Neural progenitor cell (in vitro differentiated cells): ENCODE results near the gene PDLIM1. TPM values are rescaled to one million over a fixed set of nuclear protein-coding genes. Genes with fewer than 3 reads are reported as not detected.

Experiments used
- DNase-seq: peaks from one replicate; pipeline ENCODE4 v3.0.0-alpha.2; 2016; ENCODE audit warnings: low spot score
- H2AFZ ChIP-seq: fragments of 200-600 bp; sonication (generic); replicated peaks from 2 replicates; pipeline ENCODE4 v1.6.1; 2016; ENCODE audit warnings: antibody characterized with exemption
- H3F3A ChIP-seq: fragments of 200-600 bp; sonication (generic); 2 replicates; pipeline ENCODE4 v1.6.1; 2016; ENCODE audit warnings: antibody characterized with exemption, low read depth
- H3K27ac ChIP-seq: fragments of 200-600 bp; sonication (generic); 2 replicates; pipeline ENCODE4 v1.5.1; 2016; ENCODE audit warnings: mild to moderate bottlenecking
- H3K27me3 ChIP-seq: fragments of 200-600 bp; sonication (generic); 2 replicates; pipeline ENCODE4 v1.6.1; 2016; ENCODE audit warnings: mild to moderate bottlenecking, moderate library complexity
- H3K36me3 ChIP-seq: fragments of 200-600 bp; sonication (generic); 2 replicates; pipeline ENCODE4 v1.5.1; 2016
- H3K4me1 ChIP-seq: fragments of 200-600 bp; sonication (generic); 2 replicates; pipeline ENCODE4 v1.6.1; 2016; ENCODE audit warnings: mixed run types
- H3K4me2 ChIP-seq: fragments of 200-600 bp; sonication (generic); 2 replicates; pipeline ENCODE4 v1.6.1; 2016
- H3K4me3 ChIP-seq: fragments of 200-600 bp; sonication (generic); 2 replicates; pipeline ENCODE4 v1.5.1; 2016
- H3K79me2 ChIP-seq: fragments of 200-600 bp; sonication (generic); 2 replicates; pipeline ENCODE4 v1.6.1; 2016; ENCODE audit warnings: low read depth
- H3K9ac ChIP-seq: fragments of 200-600 bp; sonication (generic); 2 replicates; pipeline ENCODE4 v1.6.1; 2016
- H3K9me3 ChIP-seq: fragments of 200-600 bp; sonication (generic); 2 replicates; pipeline ENCODE4 v1.5.1; 2016; ENCODE audit warnings: low read depth
- H4K20me1 ChIP-seq: fragments of 200-600 bp; sonication (generic); 2 replicates; pipeline ENCODE4 v1.6.1; 2016; ENCODE audit warnings: low read depth
- H3K27ac Mint-ChIP-seq: 3 replicates; pipeline ENCODE4 v1.8.0; 2021; ENCODE audit warnings: mixed read lengths
- H3K27me3 Mint-ChIP-seq: 2 replicates; pipeline ENCODE4 v1.8.0; 2022; ENCODE audit warnings: low read depth, mild to moderate bottlenecking, inconsistent platforms, moderate library complexity, mixed read lengths; ENCODE audit not compliant: insufficient read depth
- H3K36me3 Mint-ChIP-seq: 3 replicates; pipeline ENCODE4 v1.8.0; 2021; ENCODE audit warnings: mixed read lengths
- H3K4me1 Mint-ChIP-seq: 3 replicates; pipeline ENCODE4 v1.8.0; 2021; ENCODE audit warnings: mixed read lengths
- H3K4me3 Mint-ChIP-seq: 3 replicates; pipeline ENCODE4 v1.8.0; 2021; ENCODE audit warnings: mild to moderate bottlenecking, moderate library complexity, mixed read lengths
- H3K9me3 Mint-ChIP-seq: 3 replicates; pipeline ENCODE4 v1.8.0; 2020; ENCODE audit warnings: mixed read lengths
- CTCF ChIP-seq: fragments of 200-600 bp; sonication (generic); IDR thresholded peaks from 2 replicates; pipeline ENCODE4 v1.5.1; 2017; ENCODE audit warnings: antibody characterized with exemption, mild to moderate bottlenecking
- EZH2 ChIP-seq: fragments of 200-600 bp; sonication (generic); IDR thresholded peaks from 2 replicates; pipeline ENCODE4 v1.6.1; 2017; ENCODE audit warnings: antibody characterized with exemption, mild to moderate bottlenecking, moderate library complexity
- EZH2phosphoT487 ChIP-seq: fragments of 200-600 bp; sonication (generic); IDR thresholded peaks from 2 replicates; pipeline ENCODE4 v1.6.1; 2017; ENCODE audit warnings: antibody characterized with exemption
- total RNA-seq: library from RNA; depleted of rRNA; stranded (reverse); fragments of >200 nt; gene quantifications from 2 replicates; pipeline ENCODE4 v1.2.3, GENCODE V29; 2015; ENCODE audit warnings: low replicate concordance

PDLIM1 gene
- total RNA-seq, 1 donor from 2014 or later = 4.6 TPM

- H3K27me3 Mint-ChIP-seq = no peaks in the 10 kb centered on the region
- Histone ChIP-seq H3K9me3 (no peaks in the 10 kb centered on the region), H3K4me1 (peaks cover 6% of the 10 kb centered on the region), H2AFZ (no peak overlapping the region), H3K79me2 (no peaks in the 10 kb centered on the region), H3K4me2 (no peak overlapping the region), H3K9ac (no peak overlapping the region), H3K27ac (no peak overlapping the region), H3K27me3 (no peaks in the 10 kb centered on the region), H3K4me3 (no peak overlapping the region), H3K36me3 (no peaks in the 10 kb centered on the region), H3F3A (no peaks in the 10 kb centered on the region), H4K20me1 (no peaks in the 10 kb centered on the region)
- H3K9me3 Mint-ChIP-seq = no peaks in the 10 kb centered on the region
- no peaks in the 10 kb centered on the region for H3K36me3 Mint-ChIP-seq
- H3K27ac Mint-ChIP-seq = no peak overlapping the region
- TF ChIP-seq EZH2 (no peak), CTCF (no peak), EZH2phosphoT487 (no peak)
- DNase-seq = no peak
- peaks cover 12% of the 10 kb centered on the region for H3K4me1 Mint-ChIP-seq
- no peak overlapping the region for H3K4me3 Mint-ChIP-seq
Observed at GRCh38 chr10:95324436-95325268, 33.8 kb upstream of the PDLIM1 start.

GRCh38 chr10:95321554-95322301 is 30.9 kb upstream of the PDLIM1 start:
- no peaks in the 10 kb centered on the region for H3K36me3 ChIP-seq
- no peak overlapping the region for H3K27ac ChIP-seq
- no peaks in the 10 kb centered on the region for H3K9me3 ChIP-seq
- no peaks in the 10 kb centered on the region for H3K27me3 ChIP-seq
- H4K20me1 ChIP-seq = no peaks in the 10 kb centered on the region
- H3K4me1 ChIP-seq = no peaks in the 10 kb centered on the region
- no peaks in the 10 kb centered on the region for H3K4me1 Mint-ChIP-seq
- DNase-seq = no peak
- H2AFZ ChIP-seq = no peak overlapping the region
- no peak overlapping the region for H3K4me3 ChIP-seq
- no peaks in the 10 kb centered on the region for H3K27me3 Mint-ChIP-seq
- H3K36me3 Mint-ChIP-seq = no peaks in the 10 kb centered on the region
- H3K4me3 Mint-ChIP-seq = no peak overlapping the region
- no peak overlapping the region for H3K4me2 ChIP-seq
- H3K9me3 Mint-ChIP-seq = no peaks in the 10 kb centered on the region
- H3F3A ChIP-seq = no peaks in the 10 kb centered on the region
- TF ChIP-seq EZH2 = no peak
- no peak for TF ChIP-seq CTCF
- TF ChIP-seq EZH2phosphoT487 = no peak
- no peak overlapping the region for H3K9ac ChIP-seq
- no peak overlapping the region for H3K27ac Mint-ChIP-seq
- no peaks in the 10 kb centered on the region for H3K79me2 ChIP-seq

- no peaks in the 10 kb centered on the region for H3K36me3 Mint-ChIP-seq
- no peak for DNase-seq
- Histone ChIP-seq H3K4me2 (no peak overlapping the region), H3K4me1 (peaks cover 15% of the 10 kb centered on the region), H3K36me3 (no peaks in the 10 kb centered on the region), H3K4me3 (no peak overlapping the region), H3K27me3 (no peaks in the 10 kb centered on the region), H3K27ac (no peak overlapping the region), H3K9ac (no peak overlapping the region), H3K9me3 (no peaks in the 10 kb centered on the region), H3K79me2 (no peaks in the 10 kb centered on the region), H3F3A (peaks cover 6% of the 10 kb centered on the region), H2AFZ (no peak overlapping the region), H4K20me1 (no peaks in the 10 kb centered on the region)
- no peak overlapping the region for H3K27ac Mint-ChIP-seq
- TF ChIP-seq EZH2phosphoT487 (no peak), EZH2 (no peak), CTCF (no peak)
- H3K27me3 Mint-ChIP-seq = no peaks in the 10 kb centered on the region
- H3K4me1 Mint-ChIP-seq = no peaks in the 10 kb centered on the region
- no peaks in the 10 kb centered on the region for H3K9me3 Mint-ChIP-seq
- H3K4me3 Mint-ChIP-seq = no peak overlapping the region
Observed at GRCh38 chr10:95319239-95319638, 28.4 kb upstream of the PDLIM1 start.
